Limb (tissue), 2 donors: Measurements from ENCODE around the gene SLC48A1.

ENCODE experiments used
- DNase-seq, 2 donors: peaks; one replicate each; pipeline ENCODE4 v3.0.0-alpha.2; 2016; ENCODE audit errors: extremely low spot score in 2 of 2

Gene SLC48A1

DNA sequence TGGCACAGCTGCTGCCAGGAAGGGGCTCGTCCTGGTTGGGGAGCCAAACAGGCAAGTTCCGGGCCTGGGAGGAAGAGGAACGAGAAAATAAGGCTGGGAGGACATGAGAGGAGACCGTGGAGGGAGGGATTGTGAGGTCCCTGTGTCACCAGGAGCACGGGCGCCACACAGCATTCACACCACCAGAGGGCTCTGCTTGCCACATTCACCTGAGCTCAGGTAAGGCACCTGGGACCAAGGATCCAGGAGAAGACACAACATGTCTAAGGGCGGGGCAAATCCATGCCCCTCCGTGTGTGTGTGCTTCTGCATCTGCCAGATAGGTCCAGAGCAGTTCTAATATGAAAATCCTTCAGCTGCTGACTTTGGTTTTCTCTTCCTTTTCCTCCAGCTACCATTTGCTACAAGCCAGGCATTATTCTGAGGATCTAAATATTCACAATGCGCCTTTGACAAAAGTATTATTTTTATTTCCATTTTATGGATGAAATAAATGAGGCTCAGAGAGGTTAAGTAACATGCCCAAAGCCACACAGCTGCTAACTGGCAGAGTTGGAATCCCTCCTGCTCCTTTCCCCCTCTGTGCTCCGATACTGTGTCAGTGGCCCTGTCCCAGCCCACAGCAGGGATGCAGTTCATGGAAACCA lies 28.9 kb upstream of the SLC48A1 start:
- DNase-seq = no peak

DNA sequence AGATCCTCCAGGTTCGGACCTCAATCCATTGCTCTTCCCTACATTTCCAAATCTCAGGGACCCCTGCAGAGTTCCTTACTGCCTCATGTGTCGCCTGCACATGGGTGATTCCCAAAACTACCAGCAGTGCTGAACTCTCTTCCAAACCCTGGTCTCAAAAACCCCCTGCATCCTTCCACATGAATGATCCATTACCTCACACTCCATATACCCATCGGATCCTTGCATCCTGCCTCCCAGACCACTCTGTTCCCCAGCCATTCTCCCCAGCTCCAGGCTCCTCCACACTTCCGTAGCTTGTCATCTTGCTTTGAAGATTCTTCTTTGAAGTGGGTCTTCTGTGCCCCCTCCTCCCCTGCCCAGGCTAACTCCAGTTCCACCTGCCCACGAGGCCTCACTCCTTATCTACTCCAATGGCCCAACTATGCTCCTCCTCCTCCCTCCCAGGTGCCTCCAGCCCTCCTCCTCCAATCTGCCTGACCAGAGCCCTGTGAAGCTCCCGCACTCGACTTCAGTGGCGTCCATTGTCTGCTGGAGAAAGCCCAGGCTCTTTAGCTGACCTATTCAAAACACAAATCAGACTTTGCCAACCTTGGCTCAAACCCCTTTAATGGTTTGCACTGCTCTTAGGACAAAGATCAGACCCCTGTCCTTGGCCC lies 28.1 kb upstream of the SLC48A1 start:
- DNase-seq = no peak

DNA sequence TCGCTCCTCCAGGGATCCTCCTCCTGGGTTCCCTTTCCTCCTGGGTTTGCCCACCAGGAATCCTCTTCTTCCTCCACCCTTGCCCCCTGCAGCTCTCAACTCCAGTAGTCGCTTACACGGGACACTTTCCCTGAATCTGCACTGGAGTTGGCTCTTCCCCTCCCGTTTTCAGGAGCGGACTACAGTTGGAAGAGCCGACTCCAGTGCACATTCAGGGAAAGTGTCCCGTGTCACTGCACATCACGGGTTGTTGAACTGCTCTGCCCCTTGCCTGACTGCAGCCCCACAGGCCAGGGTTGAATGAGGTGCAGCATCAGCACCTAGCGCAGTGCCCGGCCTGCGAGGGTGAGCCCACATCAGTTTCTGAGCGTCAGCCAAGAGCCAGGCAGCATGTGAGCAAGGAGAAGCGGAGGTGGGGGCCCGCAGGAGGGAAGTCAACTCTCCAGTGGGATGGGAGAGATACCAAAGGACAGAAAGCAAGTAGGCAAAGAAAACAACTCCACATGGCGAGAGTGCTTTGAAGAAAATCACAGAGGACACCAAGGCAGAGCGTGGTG lies 27.5 kb upstream of the SLC48A1 start:
- no peak for DNase-seq

DNA sequence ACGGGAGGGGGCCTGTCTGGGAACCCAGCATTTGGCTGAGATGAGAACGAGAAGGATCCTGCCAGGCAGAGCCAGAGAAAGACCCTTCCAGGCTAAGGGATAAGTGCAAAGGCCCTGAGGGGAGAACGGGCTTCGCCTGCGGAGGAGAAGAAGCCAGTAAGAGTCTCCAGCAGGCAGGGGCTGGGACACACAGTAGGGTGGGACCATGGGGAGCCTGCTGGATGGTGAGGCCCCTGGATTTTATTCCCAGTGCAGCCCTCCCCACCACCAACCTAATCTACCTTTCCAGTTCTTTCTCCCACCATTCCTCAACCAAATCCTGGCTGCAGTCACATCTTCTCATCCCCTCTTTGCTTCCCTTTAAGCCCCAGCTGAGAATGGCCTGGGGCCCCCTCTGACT lies 27.0 kb upstream of the SLC48A1 start:
- no peak for DNase-seq

DNA sequence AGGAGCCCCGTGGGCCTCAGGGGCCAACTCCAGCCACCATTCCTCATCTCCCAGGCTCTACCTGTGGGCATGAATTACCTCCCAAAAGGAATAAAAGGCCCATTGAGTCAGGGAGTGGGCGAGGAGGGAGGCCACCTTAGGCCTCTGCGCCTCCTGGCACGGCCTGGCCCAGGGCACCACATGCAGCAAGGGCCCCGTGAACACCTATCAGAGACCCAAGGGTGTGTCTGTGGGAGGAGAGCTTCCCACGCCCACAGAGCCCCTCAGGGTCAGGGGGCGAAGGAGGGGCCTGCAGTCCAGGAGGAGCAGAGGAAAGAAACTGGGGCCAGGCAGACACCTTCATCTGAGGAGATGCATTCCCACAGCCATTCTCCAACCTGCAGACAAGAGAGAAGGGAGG lies 26.5 kb upstream of the SLC48A1 start:
- no peak for DNase-seq

DNA sequence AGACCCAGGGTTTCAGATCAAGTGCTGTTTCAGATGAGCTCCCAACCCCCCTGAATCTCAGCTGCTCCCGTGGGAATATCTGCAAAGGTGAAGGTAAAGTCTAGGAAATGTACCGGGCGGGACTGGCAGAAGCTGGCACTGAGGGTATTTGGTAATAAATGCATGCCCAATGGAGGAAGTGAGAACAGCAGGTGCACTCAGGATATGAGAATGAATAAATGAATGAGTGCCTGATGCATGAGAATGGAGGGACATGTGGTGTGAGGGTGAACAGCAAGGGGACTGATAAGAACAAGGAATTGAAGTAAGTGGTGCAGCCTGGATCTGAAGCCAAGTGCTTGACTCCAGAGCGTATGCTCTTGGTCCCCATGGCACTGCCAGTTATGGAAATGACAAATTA lies 25.9 kb upstream of the SLC48A1 start:
- DNase-seq = no peak

DNA sequence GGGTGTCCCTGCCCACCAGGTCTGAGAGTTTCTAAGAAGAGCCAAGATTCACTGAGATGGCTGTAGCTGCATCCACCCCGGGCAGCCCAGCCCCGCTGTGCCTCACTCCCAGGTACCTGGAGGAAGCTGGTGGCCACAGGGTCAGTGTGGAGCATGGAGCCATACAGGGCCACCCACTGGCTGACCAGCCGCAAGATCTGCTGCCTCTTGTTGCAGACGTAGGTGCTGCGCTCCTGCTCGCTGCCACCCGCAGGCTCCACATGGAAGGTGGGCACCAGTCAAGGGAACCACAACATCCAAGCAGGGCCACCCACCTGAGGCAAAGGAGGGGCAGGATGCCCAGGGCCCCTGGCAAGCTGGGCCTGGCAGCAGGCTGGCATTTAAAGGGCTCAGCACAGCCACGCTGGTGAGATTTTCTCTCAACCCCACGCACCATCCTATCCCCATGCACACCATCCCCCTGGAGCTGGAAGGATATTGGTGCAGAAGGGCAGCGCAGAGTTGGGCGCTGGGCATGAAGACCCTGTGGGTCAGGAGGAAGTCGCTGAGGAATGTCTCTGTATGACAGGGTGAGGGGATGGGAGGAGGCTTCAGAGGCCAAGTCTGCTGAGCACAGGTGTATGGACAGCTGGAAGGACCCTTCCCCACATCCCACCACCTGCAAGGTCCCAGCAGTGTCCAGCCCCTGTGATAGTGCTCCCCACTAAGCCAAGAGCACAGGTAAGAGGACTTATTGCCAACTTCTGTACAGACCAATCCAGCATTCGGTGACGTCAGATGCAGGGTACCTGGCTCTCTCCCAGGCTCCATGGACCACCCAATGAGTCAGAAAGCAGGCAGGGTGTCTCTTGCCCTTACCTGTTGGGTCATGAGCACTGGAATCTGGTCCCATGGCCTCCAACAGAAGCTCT lies 25.2 kb upstream of the SLC48A1 start:
- DNase-seq = no peak

DNA sequence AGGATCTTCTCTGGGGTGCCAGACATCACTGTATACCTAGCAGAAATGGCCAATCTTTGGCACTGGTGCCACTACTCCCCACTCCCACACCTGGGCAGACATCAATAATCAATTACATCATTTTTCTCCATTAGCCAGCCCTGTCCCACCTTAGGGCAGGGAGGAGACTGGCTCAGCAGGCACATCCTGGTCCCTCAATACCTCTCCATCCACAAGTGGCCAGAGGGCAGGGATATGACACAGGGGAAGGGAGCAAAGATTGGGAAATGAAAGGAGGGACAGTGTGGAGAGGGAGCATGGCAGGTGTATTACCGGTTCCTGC lies 24.6 kb upstream of the SLC48A1 start:
- DNase-seq = no peak

DNA sequence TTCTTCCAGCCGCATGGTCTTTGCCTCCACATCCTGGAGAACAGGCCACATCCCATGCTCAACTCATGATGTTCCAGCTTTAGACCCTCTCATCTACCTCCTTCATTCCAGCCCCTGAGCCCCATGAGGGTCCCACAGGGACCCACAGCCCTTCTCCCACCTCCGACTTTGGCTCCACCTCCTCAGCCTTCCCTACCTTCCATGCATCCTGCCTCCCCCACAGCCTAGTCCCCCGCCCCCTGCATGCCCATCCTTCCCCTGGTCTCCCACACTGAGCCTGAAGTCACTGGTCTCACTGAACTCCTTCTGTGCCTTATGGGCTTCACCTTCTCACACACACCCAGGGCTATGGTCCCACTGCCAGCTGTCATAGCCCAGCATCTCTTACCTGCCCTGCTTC lies 24.1 kb upstream of the SLC48A1 start:
- DNase-seq = no peak

DNA sequence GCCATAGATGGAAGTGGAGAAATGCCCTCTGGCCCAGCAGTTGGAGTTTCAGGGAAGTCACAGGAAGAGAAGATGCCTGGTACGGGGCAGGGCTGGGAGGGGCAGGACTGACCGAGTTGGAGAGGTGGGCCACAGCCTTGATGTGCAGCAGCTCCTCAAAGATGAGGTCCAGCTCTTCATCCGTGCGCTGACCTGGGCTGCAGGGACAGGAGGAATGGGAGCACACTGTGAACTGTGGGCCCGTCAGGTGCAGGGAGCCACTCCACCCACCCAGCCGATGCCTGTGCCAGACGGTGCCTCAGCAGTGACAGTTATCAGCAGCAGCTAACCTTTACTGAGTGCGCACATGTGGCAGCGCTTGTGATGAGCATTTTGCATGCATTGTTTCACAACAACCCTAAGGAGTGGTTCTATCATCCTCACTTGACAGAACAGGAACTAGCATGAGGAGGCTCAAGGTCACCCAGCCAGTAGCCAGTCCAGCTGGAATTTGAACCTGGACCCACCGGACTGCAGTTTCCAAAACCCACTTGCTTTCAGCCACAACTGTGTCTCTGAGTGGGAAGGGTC lies 22.7 kb upstream of the SLC48A1 start:
- no peak for DNase-seq

DNA sequence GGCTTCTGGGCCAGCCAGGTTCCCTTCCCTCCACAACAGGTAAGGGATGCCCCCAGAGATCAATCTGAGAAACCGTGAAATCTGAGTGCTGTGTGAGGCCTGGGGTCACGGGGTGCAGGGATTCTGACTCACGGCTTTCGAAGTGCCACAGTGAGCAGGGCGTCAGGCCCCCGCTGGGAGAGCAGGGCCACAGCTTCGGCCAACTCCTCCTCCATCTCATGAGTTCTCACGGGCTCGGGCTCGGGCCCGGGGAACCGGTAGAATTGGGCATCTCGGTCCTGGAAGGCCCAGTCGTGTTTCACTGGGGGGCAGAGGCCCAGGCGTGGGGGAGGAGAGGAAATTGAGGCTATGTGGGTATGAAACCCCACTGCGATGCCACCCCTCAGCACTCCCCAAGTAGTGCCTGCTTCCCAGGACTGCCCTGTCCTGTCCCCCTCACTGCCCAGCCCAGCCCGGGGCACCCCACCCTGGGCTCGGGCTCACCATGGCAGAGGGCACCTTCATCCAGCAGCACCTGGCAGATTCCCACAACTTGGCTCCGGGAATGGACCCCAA lies 22.0 kb upstream of the SLC48A1 start:
- DNase-seq = no peak

DNA sequence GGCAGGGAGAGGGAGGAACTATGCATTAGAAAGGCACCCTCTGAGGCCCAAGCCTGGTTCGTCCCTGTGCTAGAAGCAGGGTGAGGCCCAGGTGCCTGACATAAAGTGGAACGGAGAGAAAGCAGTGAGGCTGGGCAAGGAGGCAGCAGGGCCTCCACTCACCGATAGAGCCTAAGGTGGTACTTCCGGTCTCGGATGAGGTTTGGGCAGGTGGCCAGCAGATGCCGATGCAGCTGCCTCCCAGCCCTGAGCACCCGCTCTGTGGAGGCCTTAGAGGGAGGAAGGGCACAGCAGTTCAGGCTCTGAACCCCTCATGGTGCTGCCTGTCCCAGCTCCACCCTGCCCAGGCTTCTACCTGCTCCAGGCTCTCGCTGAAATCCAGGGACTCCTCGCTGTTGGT lies 21.5 kb upstream of the SLC48A1 start:
- no peak for DNase-seq

DNA sequence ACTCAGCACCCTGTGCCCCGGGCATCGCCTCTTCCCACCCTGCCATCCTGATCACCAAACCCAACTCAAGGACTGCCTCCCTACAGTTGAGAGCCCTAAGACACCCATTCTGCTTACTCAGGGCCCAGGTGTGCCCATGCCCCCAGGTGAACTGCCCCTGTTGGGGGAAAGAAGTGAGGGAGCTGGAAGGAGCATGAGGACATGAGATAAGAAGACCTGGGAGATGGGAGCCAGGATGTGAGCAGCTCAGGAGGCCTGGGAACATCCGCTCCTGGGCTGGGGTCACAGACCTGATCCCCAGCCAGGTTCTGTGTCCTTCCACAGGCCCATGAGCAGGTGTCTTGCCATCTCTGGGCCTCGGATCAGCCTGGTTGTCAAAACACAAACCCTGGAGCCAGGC lies 20.9 kb upstream of the SLC48A1 start:
- no peak for DNase-seq

DNA sequence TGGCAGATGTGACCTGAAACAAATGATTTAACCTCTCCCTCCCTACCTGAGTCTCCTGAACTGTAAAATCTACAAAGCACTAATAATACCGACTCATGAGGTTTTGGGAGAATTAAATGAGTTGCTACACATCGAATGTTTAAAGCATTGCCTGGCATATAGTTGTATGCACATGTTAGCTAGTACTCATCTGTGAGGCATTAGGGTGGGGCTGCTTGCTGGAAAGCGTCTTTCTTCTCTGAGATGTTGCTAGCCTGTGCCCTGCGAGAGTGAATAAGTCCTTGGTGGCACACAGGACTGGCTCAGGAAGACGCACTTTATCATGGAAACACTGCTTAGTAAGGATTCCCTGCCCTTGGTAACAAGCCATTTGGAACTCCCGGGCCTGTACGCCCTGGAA lies 20.5 kb upstream of the SLC48A1 start:
- DNase-seq = no peak

DNA sequence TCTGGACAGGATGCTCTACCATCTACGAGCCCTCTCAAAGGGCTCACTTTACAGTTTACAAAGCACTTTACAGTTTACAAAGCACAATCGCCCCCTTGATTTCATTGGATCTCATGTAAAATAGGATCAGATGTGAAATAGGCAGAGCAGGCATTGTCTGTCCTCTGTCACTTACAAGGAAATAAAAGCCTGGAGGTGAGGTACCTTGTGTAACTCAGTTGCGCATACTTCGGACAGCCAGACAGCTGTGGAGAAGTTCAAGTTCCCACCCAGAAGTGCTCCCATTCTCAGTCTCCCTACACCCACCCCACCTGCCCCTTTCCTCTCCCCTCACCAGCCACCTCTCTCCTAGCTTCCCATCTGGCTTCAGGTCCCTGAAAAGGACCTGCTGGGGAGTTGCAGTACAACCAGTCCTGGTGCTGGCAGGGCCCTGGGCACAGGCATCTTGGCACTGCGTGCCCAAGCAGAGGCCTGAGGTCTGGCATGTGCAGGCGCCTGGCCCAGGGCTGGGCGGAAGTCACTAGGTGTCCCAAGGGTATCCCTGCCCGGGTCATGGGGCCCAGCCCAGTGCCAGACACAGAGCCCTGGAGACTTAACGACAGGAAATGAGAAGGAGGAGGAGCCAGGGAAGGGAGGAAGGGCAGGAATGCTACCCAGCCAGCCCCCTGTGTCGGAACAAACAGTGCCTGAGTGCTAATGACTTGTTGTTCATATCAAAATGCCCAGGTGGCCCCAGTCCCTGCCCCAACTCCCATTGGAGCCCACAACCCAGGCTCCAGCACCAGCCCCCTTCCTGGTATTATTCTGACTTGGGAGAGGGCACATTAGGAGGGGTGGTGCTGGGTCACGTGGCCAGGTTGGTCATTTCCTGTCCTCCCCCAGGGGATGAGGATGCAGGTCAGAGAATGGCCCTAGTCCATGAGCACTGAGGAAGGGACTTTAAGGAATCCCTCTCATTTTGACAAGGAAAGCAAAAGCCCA lies 19.7 kb upstream of the SLC48A1 start:
- DNase-seq = no peak

DNA sequence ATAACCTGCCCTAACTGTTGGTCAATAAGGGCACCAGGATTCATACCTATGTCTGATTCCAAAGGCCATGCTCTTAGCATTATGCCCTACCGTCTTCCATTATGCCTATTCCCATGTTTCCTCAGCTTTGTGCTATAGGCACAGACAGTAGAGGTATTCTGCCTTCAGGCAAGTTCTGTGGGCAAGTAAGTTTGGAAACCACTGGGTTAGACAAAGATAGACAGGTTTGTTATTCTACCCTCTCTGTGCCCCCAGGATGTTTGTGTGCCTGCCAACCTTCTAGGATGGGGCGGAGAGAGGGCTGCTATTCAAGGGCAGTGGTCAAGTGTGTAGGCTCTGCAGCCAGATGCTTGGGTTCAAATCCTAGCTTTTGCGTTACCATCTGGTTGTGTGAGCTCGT lies 18.9 kb upstream of the SLC48A1 start:
- no peak for DNase-seq

DNA sequence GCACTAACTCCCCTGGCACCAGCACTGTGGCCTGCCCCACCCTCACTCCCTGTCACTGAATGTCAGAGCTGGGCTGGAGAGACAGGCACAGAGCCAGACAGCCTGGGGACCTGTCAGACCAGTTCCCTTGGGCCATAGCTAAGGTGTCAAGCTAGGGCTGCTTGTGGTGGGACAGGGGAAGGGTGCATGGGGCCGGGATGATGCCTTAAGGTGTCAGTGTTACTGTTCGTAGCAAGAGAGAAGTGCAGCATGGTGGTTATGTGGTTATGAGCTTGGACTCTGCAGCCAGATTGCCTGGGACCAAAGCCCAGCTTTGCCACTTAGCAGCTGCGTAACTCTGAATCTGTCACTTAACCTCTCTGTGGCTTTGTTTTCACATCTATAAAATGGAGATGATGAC lies 18.2 kb upstream of the SLC48A1 start:
- no peak for DNase-seq

DNA sequence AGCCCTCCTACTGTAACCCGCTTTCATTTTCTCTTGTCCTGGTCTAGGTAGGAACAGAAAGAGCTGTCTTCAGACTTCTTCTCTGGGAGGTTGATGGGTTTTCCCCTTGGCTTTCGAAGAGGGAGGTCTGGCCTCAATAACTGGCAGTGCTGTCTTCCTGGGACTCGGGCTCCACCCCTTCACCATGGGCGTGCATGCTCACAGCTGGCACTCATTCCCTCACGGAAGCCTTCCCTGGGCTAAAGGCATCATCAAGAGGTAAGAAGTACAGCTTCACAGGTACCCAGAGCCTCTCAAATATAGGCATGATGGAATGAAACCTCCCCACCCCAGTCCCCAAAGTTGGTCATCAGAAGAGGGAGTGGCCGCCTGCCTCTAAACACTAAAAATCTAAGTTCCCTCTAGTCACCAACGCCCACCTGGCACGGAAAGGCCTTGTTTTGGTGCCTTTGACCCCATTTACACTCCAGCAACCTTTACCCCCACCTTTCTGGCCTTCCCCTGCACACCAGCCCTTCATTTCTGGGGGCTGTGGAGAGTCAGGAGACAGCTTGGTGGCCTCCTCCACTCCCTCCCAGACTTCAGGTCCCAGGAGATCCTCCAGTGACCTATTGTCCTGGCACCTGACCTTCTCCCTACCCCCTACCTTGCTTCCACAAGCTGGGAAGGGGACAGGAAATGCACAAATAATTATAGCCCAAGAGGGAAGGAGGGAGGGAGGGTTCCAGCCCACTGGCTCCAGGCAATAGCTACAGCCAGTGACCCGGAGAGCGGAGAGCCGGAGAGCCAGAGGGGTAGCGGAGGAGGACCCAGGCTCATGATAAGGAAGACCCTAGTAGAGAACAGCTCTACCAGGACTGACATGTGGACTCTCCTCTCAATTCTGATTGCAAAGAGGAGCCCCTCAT lies 17.1 kb upstream of the SLC48A1 start:
- DNase-seq = no peak

DNA sequence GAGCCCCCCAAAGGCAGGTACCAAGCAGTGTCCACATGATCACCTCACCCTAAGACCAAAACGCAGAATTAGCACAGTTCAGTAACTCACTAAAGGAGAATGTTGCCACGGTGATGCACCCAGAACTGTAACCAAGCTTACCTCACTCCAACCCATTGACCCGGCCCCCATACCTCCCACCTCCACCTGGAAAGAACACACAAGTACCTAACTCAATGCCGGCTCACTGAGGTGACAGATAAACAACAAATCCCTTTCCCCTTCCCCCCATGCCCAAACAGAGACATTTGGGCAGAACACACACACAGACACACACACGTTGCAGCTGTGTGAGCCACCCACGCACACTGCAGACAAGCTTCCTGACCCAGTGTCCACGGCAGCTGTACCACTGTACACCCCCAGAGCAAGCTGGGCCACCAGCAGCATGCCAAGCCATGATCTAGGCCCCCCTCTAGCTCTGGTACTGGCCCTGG lies 15.6 kb upstream of the SLC48A1 start:
- DNase-seq = no peak
